Lower leg skin (tissue), 3 donors: ENCODE measurements around the gene ALG10B.
"Not testable (repeated sequence)": the region's sequence is repeated elsewhere in the genome, so short reads cannot be mapped to it uniquely, and the experiment has no call there.

Experiments
- POLR2A ChIP-seq, 2 donors: fragments of 450-650 bp; IDR thresholded peaks; one replicate each; pipeline ENCODE4 v1.6.1; 2016 to 2017; ENCODE audit warnings: antibody characterized with exemption in 2 of 2, mild to moderate bottlenecking in 1 of 2, moderate library complexity in 1 of 2
- TF ChIP-seq, protein P1 (sequence below), 3 donors: fragments of 450-650 bp; IDR thresholded peaks; one replicate each; pipeline ENCODE4 v1.5.1; 2016; ENCODE audit warnings: antibody characterized with exemption in 3 of 3, mild to moderate bottlenecking in 3 of 3, moderate library complexity in 2 of 3

DNA sequence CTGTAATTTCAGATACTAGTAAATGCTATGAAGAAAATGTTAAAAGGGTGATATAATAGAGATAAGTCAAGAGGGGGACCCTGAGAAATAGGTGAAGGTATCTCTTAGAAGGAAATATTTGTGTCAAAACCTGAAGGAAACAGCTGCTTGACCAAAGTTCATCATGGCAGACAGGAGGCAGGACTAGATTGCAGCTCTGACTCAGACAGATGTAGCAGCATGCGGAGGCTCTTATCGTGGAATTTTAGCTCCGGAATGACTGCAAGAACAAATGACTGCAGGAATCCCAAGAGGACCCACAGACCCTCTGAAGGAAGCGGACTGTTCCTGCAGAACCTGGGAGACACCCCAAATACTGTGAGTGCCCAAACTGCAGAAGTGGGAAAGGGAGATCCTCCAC, 26.7 kb downstream of the ALG10B start:
- TF ChIP-seq, protein P1, sequence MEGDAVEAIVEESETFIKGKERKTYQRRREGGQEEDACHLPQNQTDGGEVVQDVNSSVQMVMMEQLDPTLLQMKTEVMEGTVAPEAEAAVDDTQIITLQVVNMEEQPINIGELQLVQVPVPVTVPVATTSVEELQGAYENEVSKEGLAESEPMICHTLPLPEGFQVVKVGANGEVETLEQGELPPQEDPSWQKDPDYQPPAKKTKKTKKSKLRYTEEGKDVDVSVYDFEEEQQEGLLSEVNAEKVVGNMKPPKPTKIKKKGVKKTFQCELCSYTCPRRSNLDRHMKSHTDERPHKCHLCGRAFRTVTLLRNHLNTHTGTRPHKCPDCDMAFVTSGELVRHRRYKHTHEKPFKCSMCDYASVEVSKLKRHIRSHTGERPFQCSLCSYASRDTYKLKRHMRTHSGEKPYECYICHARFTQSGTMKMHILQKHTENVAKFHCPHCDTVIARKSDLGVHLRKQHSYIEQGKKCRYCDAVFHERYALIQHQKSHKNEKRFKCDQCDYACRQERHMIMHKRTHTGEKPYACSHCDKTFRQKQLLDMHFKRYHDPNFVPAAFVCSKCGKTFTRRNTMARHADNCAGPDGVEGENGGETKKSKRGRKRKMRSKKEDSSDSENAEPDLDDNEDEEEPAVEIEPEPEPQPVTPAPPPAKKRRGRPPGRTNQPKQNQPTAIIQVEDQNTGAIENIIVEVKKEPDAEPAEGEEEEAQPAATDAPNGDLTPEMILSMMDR (IDR thresholded peaks at IDR 0.05), result not testable (repeated sequence)
- not testable (repeated sequence) for TF ChIP-seq POLR2A (IDR thresholded peaks at IDR 0.05)
